Calu3 (cell line): ENCODE data around the gene C9orf78. TPM values are rescaled to one million over a fixed set of nuclear protein-coding genes. Genes with fewer than 3 reads are reported as not detected.

Source experiments
- BruUV-seq: library from RNA; stranded (reverse); fragments of 400-500 nt; replicated peaks from 2 replicates; lab custom pipeline; 2021; lab: Mats Ljungman, UMichigan
- CTCF ChIA-PET: fragments of 300-600 bp; sonication (Branson Sonifier 250); formaldehyde crosslinking; loops from one replicate; lab custom pipeline; 2022; ENCODE audit warnings: antibody characterized with exemption; lab: Charles Lee
- DNase-seq: peaks from one replicate; pipeline ENCODE4 v3.0.0; 2022
- H3K27ac Mint-ChIP-seq: one replicate; pipeline ENCODE4 v1.8.0; 2022; ENCODE audit warnings: mixed read lengths; ENCODE audit not compliant: unreplicated experiment
- H3K27me3 Mint-ChIP-seq: one replicate; pipeline ENCODE4 v1.8.0; 2022; ENCODE audit warnings: mixed read lengths; ENCODE audit not compliant: unreplicated experiment
- H3K36me3 Mint-ChIP-seq: one replicate; pipeline ENCODE4 v1.8.0; 2022; ENCODE audit warnings: mild to moderate bottlenecking, moderate library complexity, mixed read lengths; ENCODE audit not compliant: insufficient read depth, unreplicated experiment
- H3K4me1 Mint-ChIP-seq: one replicate; pipeline ENCODE4 v1.8.0; 2022; ENCODE audit warnings: mild to moderate bottlenecking, low read depth, mixed read lengths; ENCODE audit not compliant: unreplicated experiment
- H3K4me3 Mint-ChIP-seq: one replicate; pipeline ENCODE4 v1.8.0; 2022; ENCODE audit warnings: mild to moderate bottlenecking, low read depth, moderate library complexity, mixed read lengths; ENCODE audit not compliant: unreplicated experiment
- H3K9me3 Mint-ChIP-seq: one replicate; pipeline ENCODE4 v1.8.0; 2022; ENCODE audit warnings: low read depth, mixed read lengths; ENCODE audit not compliant: unreplicated experiment
- intact Hi-C: fragments of 100-400 bp; cut with micrococcal nuclease; formaldehyde crosslinking; loops from one replicate; pipeline ENCODE4 v1.10.0; 2022; ENCODE audit not compliant: unreplicated experiment
- total RNA-seq: library from RNA; stranded (reverse); gene quantifications from 2 replicates; pipeline ENCODE4 v1.2.3, GENCODE V29; 2022
- TF ChIP-seq, protein P1 (sequence below): fragments of 200-600 bp; IDR thresholded peaks from one replicate; pipeline ENCODE4 v1.8.0; 2022; ENCODE audit warnings: antibody characterized with exemption; ENCODE audit not compliant: unreplicated experiment

The C9orf78 gene
- total RNA-seq, 1 experiment from 2014 or later = 24.5 TPM

DNA sequence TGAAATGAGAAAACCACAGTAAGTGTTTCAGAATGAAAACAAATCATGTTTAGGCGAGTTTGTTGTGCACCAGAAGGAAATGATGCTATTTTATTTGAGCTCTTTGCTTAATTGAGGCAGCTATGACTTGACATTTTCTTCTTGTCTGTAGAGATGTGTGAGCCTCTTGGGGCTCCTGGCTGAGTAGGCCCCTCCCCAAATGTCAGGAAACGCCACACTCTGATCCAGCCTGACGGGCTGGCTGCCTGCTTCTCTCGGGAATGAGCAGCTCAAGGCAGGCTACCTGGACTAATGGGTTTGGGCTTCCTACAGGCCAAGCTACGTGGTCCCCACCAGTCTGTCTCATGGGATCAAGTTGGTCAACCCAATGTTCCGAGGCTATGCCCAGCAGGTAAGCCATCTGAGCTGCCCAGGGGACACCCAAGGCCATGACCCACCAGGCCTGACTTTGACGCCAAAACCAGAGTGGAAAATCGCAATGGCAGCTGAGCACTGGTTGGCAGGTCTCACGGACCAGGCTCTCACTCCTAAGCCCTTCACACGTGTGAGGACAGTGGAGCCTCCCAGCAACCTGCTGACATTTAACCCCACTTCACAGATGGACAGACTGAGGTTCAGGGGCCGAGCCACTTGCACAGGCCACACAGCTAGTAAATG, 30.0 kb upstream of the C9orf78 start:
- CTCF ChIA-PET = no interaction called here
- H3K27me3 Mint-ChIP-seq = no peaks in the 10 kb centered on the region
- H3K4me3 Mint-ChIP-seq = no peak overlapping the region
- H3K36me3 Mint-ChIP-seq = peaks cover 8% of the 10 kb centered on the region
- intact Hi-C loops = no loop called here
- H3K27ac Mint-ChIP-seq = no peak overlapping the region
- no TSS peak for BruUV-seq
- DNase-seq = no peak
- no peaks in the 10 kb centered on the region for H3K4me1 Mint-ChIP-seq
- no peaks in the 10 kb centered on the region for H3K9me3 Mint-ChIP-seq
- TF ChIP-seq, protein P1, sequence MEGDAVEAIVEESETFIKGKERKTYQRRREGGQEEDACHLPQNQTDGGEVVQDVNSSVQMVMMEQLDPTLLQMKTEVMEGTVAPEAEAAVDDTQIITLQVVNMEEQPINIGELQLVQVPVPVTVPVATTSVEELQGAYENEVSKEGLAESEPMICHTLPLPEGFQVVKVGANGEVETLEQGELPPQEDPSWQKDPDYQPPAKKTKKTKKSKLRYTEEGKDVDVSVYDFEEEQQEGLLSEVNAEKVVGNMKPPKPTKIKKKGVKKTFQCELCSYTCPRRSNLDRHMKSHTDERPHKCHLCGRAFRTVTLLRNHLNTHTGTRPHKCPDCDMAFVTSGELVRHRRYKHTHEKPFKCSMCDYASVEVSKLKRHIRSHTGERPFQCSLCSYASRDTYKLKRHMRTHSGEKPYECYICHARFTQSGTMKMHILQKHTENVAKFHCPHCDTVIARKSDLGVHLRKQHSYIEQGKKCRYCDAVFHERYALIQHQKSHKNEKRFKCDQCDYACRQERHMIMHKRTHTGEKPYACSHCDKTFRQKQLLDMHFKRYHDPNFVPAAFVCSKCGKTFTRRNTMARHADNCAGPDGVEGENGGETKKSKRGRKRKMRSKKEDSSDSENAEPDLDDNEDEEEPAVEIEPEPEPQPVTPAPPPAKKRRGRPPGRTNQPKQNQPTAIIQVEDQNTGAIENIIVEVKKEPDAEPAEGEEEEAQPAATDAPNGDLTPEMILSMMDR = no peak

DNA sequence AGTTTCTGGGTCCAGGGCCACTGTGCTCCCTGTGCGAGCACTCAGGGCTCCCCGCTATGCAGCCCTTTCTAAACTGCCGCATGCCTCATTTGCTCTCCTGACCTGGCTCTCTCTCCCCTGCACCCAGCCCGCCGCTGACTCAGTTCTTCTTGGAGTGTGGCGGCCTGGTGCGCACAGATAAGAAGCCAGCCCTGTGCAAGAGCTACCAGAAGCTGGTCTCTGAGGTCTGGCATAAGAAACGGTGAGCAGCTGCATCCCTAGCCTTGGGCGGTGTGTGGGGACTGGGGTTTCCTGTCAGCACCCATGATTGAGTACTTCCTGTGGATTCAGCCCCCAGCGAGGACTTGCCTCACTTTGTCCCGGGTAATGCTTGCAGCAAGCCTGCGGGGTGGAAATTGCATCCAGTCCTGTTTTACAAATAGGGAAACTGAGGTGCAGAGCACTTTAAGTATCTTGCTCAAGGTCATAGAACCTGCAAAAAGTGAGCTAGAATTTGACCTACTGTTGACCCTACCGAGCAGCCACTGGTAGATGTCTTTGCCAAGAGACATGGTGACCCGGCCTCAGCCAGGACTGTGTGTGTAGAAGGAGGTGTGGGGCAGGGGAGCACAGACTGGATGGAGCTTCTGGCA, 28.1 kb upstream of the C9orf78 start:
- CTCF ChIA-PET = no interaction called here
- BruUV-seq = no TSS peak
- TF ChIP-seq, protein P1 = no peak
- Mint-ChIP-seq H3K4me3 (no peak overlapping the region), H3K27ac (no peak overlapping the region), H3K27me3 (no peaks in the 10 kb centered on the region), H3K36me3 (peaks cover 8% of the 10 kb centered on the region), H3K4me1 (no peaks in the 10 kb centered on the region), H3K9me3 (no peaks in the 10 kb centered on the region)
- DNase-seq = no peak
- intact Hi-C loops = no loop called here

DNA sequence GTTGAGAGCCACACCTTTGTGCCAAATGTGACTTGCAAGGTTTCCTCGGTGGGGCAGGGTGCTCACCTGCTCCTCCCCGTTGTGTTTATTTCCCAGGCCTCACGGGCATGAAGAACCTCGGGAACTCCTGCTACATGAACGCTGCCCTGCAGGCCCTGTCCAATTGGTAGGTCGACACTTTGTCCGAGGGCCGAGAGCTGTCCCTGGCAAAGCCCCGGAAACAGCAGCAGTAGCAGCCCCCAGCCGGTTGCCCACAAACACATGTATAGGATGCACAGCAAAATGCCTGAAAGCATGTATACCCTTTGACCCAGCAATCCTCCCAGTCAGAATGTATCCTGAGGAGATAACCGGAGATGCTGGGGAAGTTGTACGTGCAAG, 26.4 kb upstream of the C9orf78 start:
- DNase-seq = no peak
- no peak overlapping the region for H3K27ac Mint-ChIP-seq
- H3K36me3 Mint-ChIP-seq = peaks cover 8% of the 10 kb centered on the region
- BruUV-seq = no TSS peak
- H3K4me3 Mint-ChIP-seq = no peak overlapping the region
- CTCF ChIA-PET = no interaction called here
- no peaks in the 10 kb centered on the region for H3K9me3 Mint-ChIP-seq
- no peaks in the 10 kb centered on the region for H3K27me3 Mint-ChIP-seq
- TF ChIP-seq, protein P1 = no peak
- no peaks in the 10 kb centered on the region for H3K4me1 Mint-ChIP-seq
- intact Hi-C loops = no loop called here

DNA sequence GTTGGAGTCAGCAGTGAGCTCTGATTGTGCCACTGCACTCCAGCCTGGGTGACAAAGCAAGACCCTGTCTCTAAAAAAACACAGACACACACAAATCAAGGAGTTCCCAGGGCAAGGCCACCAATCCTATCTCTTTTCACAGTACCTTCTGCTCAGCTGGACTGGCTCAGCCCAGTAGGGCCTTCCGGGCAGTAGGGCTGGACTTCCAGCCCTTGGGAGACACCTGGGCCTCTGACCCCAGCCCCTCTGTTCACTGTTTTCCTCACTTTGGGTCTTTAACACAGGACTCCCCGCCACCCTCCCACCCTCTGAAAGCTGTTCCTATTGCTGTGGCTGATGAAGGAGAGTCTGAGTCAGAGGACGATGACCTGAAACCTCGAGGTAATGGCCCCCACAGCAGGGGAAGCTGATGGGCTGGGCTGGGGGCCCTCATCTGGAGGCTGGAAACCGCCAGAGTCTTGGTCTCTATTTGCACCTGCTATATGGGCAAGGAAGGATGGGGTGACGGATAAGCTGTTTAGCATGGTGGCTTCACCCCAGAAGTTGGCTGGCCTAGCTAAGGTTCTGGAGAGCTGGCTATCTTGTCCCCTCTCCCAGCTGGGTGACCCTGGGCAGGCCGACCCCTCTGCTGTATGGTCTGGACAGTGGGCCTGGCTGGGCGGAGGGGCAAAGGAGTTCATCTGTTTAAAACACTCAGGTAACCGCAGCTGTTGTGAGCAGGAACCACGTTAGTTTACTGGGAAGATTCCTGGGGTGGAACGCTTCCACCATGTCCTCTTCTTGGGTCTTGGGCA, 25.8 kb upstream of the C9orf78 start:
- Mint-ChIP-seq H3K9me3 (no peaks in the 10 kb centered on the region), H3K27me3 (no peaks in the 10 kb centered on the region), H3K4me1 (no peaks in the 10 kb centered on the region), H3K36me3 (peaks cover 8% of the 10 kb centered on the region), H3K4me3 (no peak overlapping the region), H3K27ac (no peak overlapping the region)
- no peak for DNase-seq
- intact Hi-C loops = no loop called here
- CTCF ChIA-PET = no interaction called here
- TF ChIP-seq, protein P1 = no peak
- no TSS peak for BruUV-seq
